Endothelial cell of umbilical vein (primary cell): ENCODE data around the gene PKD2L1. TPM values are rescaled to one million over a fixed set of nuclear protein-coding genes. Genes with fewer than 3 reads are reported as not detected.

ENCODE experiments used
- BruUV-seq: library from RNA; stranded (reverse); fragments of 400-500 nt; replicated peaks from 2 replicates; lab custom pipeline; 2021; lab: Mats Ljungman, UMichigan
- CTCF ChIA-PET: fragments of 300-600, 350-600 bp; sonication (Branson Sonifier 250); formaldehyde crosslinking; loops from one replicate; lab custom pipeline; 2021; ENCODE audit warnings: antibody characterized with exemption, inconsistent platforms; lab: Charles Lee
- POLR2A ChIA-PET: fragments of 300-600, 350-600 bp; sonication (Branson Sonifier 250); formaldehyde crosslinking; loops from one replicate; lab custom pipeline; 2021; ENCODE audit warnings: antibody characterized with exemption, inconsistent platforms; lab: Charles Lee
- DNase-seq: peaks from one replicate; pipeline ENCODE4 v3.0.0-alpha.2; 2011; ENCODE audit warnings: low read depth, low spot score
- FAIRE-seq: peaks from 2 replicates; lab custom pipeline; 2011; peaks lifted over from hg19 to GRCh38; lab: Jason Lieb, UNC
- H2AFZ ChIP-seq: 2 replicates; pipeline ENCODE4 v1.6.0; 2012; ENCODE audit warnings: low read depth, low read length, control low read depth, inconsistent platforms
- H3K27ac ChIP-seq: 2 replicates; pipeline ENCODE4 v1.5.1; 2011; ENCODE audit warnings: low read depth, mild to moderate bottlenecking, control low read depth, low read length, moderate library complexity; ENCODE audit not compliant: insufficient read depth
- H3K27me3 ChIP-seq, 2 experiments: 2 replicates each; pipeline versions ENCODE4 v1.6.0 to v1.6.1; 2011; ENCODE audit warnings: low read length in 2 of 2, mixed read lengths in 1 of 2; ENCODE audit not compliant: control insufficient read depth in 2 of 2, insufficient read depth in 2 of 2
- H3K36me3 ChIP-seq, 2 experiments: 2 replicates in 1 of 2; 3 replicates in 1 of 2; pipeline ENCODE4 v1.5.1; 2011; ENCODE audit warnings: low read length in 2 of 2, mild to moderate bottlenecking in 1 of 2, moderate library complexity in 1 of 2; ENCODE audit not compliant: control insufficient read depth in 2 of 2, insufficient read depth in 2 of 2; ENCODE audit errors: extremely low read depth in 1 of 2
- H3K4me1 ChIP-seq: 3 replicates; pipeline ENCODE4 v1.5.1; 2011; ENCODE audit warnings: mild to moderate bottlenecking, low read length; ENCODE audit not compliant: control insufficient read depth, insufficient read depth; ENCODE audit errors: extremely low read depth
- H3K4me2 ChIP-seq: 2 replicates; pipeline ENCODE4 v1.6.1; 2011; ENCODE audit warnings: low read length, control low read depth, mixed read lengths; ENCODE audit not compliant: insufficient read depth
- H3K4me3 ChIP-seq, 3 experiments: fragments of 200-600 bp in 1 of 3; sonication (generic), shearing (Covaris generic) in 1 of 3; replicated peaks in 1 of 3; 2 replicates each; pipeline ENCODE4 v1.5.1; 2011 to 2016; ENCODE audit warnings: control low read depth in 3 of 3, low read length in 3 of 3, mild to moderate bottlenecking in 2 of 3, inconsistent platforms in 1 of 3, low read depth in 1 of 3, moderate library complexity in 1 of 3; ENCODE audit not compliant: insufficient read depth in 1 of 3
- H3K79me2 ChIP-seq: 2 replicates; pipeline ENCODE4 v1.6.0; 2012; ENCODE audit warnings: low read length, inconsistent platforms; ENCODE audit not compliant: control insufficient read depth, insufficient read depth
- H3K9ac ChIP-seq: replicated peaks from 2 replicates; pipeline ENCODE3; 2011; ENCODE audit warnings: low read length, control low read depth; ENCODE audit not compliant: insufficient read depth; ENCODE audit errors: extremely low read depth
- H3K9me1 ChIP-seq: replicated peaks from 3 replicates; pipeline ENCODE4 v1.6.0; 2011; ENCODE audit warnings: mild to moderate bottlenecking, low read length; ENCODE audit not compliant: control insufficient read depth, insufficient read depth; ENCODE audit errors: extremely low read depth
- H3K9me3 ChIP-seq: replicated peaks from 2 replicates; pipeline ENCODE4 v1.5.1; 2012; ENCODE audit warnings: low read length, inconsistent platforms; ENCODE audit not compliant: control insufficient read depth, insufficient read depth
- H4K20me1 ChIP-seq: replicated peaks from 2 replicates; pipeline ENCODE3; 2011; ENCODE audit warnings: mild to moderate bottlenecking, low read length; ENCODE audit not compliant: control insufficient read depth, insufficient read depth; ENCODE audit errors: extremely low read depth
- CTCF ChIP-seq, 2 donors: IDR thresholded peaks; 1 replicate in 1 of 2; 2 replicates in 1 of 2; pipeline ENCODE4 v1.5.1; 2011; ENCODE audit warnings: low read length in 2 of 2, mild to moderate bottlenecking in 2 of 2, moderate library complexity in 2 of 2, control low read depth in 1 of 2, inconsistent platforms in 1 of 2, low read depth in 1 of 2; ENCODE audit not compliant: insufficient read depth in 1 of 2; ENCODE audit errors: extremely low read depth in 1 of 2
- EZH2 ChIP-seq: IDR thresholded peaks from 2 replicates; pipeline ENCODE4 v1.6.1; 2012; ENCODE audit warnings: borderline replicate concordance, low read depth, mild to moderate bottlenecking, moderate library complexity, low read length, inconsistent platforms; ENCODE audit not compliant: severe bottlenecking
- FOS ChIP-seq: IDR thresholded peaks from 2 replicates; pipeline ENCODE4 v1.6.1; 2011; ENCODE audit warnings: mild to moderate bottlenecking, low read length, moderate library complexity, borderline replicate concordance; ENCODE audit not compliant: insufficient read depth
- GATA2 ChIP-seq: IDR thresholded peaks from 2 replicates; pipeline ENCODE4 v1.7.0; 2011; ENCODE audit warnings: low read depth, mild to moderate bottlenecking, moderate library complexity, mixed read lengths, low read length; ENCODE audit not compliant: insufficient read length, insufficient read depth
- JUN ChIP-seq: IDR thresholded peaks from 2 replicates; pipeline ENCODE4 v1.6.1; 2011; ENCODE audit warnings: borderline replicate concordance, low read depth; ENCODE audit not compliant: insufficient read length, insufficient read depth
- MAX ChIP-seq: IDR thresholded peaks from 2 replicates; pipeline ENCODE4 v1.6.1; 2011; ENCODE audit not compliant: insufficient read depth, insufficient read length
- MYC ChIP-seq: IDR thresholded peaks from one replicate; pipeline ENCODE4 v1.6.1; 2011; ENCODE audit warnings: mild to moderate bottlenecking, low read depth, low read length
- POLR2A ChIP-seq: IDR thresholded peaks from 2 replicates; pipeline ENCODE4 v1.6.1; 2012; ENCODE audit warnings: low read depth, mild to moderate bottlenecking, control low read depth, low read length
- POLR2AphosphoS5 ChIP-seq: IDR thresholded peaks from 2 replicates; pipeline ENCODE4 v1.6.1; 2012; ENCODE audit warnings: low read depth, mild to moderate bottlenecking, control low read depth, low read length, moderate library complexity; ENCODE audit not compliant: insufficient read depth
- dilution Hi-C: fragments of 300-500 bp; cut with MboI; formaldehyde crosslinking; loops from one replicate; pipeline ENCODE4 v1.15.0; 2019; ENCODE audit warnings: low sequenced_read_pairs; ENCODE audit not compliant: extremely low pct_ligation_motif_present
- intact Hi-C: fragments of 100-400 bp; cut with micrococcal nuclease; formaldehyde crosslinking; loops from one replicate; pipeline ENCODE4 v1.10.0; 2022
- polyA plus RNA-seq, 4 experiments: library from polyadenylated mRNA; depleted of rRNA in 3 of 4; stranded (reverse) in 3 of 4; unstranded in 1 of 4; fragments of >200 nt; gene quantifications; 2 replicates each; pipeline versions ENCODE4 v1.2.1 to v1.2.3, GENCODE V29; 2011 to 2012; ENCODE audit warnings: missing spikeins in 1 of 4
- total RNA-seq: library from RNA; stranded (reverse); gene quantifications from 2 replicates; pipeline ENCODE4 v1.2.3, GENCODE V29; 2021

Gene PKD2L1
- total and polyA plus RNA-seq, 2 donors (not counting 3 experiments of a cell fraction or from before 2014, with no cell fraction given): not detected

GRCh38 chr10:100345570-100346330 lies 15.7 kb upstream of the PKD2L1 start:
- Histone ChIP-seq H3K4me1 (peaks cover 35% of the 10 kb centered on the region), H3K79me2 (peaks cover 38% of the 10 kb centered on the region), H3K9ac (peak overlapping the region; percentile 16), H2AFZ (peak overlapping the region; percentile 39), H3K9me3 (no peaks in the 10 kb centered on the region), H3K4me3 (peak overlapping the region; percentile 24 to 85 (median 85)), H3K4me2 (peak overlapping the region; percentile 74), H3K36me3 (peaks cover 4 to 8% of the 10 kb centered on the region in 2 experiments), H3K27ac (peak overlapping the region; percentile 48), H3K9me1 (no peaks in the 10 kb centered on the region), H3K27me3 (no peaks in the 10 kb centered on the region), H4K20me1 (peaks cover 6% of the 10 kb centered on the region)
- intact Hi-C loops: loop anchor here (2.0 to 5.0 kb wide), 2 partner anchors 19 to 58 kb away; partner anchors contain the start of gene BLOC1S2
- POLR2A ChIA-PET: interaction anchor here (0.6 to 2.1 kb wide), 3 partner anchors 25 to 605 kb away, joined by 3 to 17 read pairs (median 4); no protein-coding TSS in a partner anchor
- BruUV-seq: TSS peak; percentile 66
- FAIRE-seq (peak; percentile 79), DNase-seq (no peak)
- CTCF ChIA-PET: interaction anchor here (0.8 to 6.4 kb wide), 17 partner anchors 8 to 533 kb away, joined by 3 to 106 read pairs (median 5); no protein-coding TSS in a partner anchor
- no peak for TF ChIP-seq EZH2
- TF ChIP-seq POLR2A: no peak
- peak; percentile 3 for TF ChIP-seq POLR2AphosphoS5
- no peak for TF ChIP-seq MYC
- dilution Hi-C loops: no loop called here

- intact Hi-C loops (no loop called here), dilution Hi-C loops (no loop called here)
- Histone ChIP-seq H3K9ac (no peak overlapping the region), H3K27me3 (no peaks in the 10 kb centered on the region), H3K36me3 (peaks cover 0 to under 1% of the 10 kb centered on the region in 2 experiments), H2AFZ (no peak overlapping the region), H3K9me1 (no peaks in the 10 kb centered on the region), H3K4me3 (no peak overlapping the region), H3K79me2 (peaks cover 24% of the 10 kb centered on the region), H4K20me1 (no peaks in the 10 kb centered on the region), H3K4me2 (no peak overlapping the region), H3K9me3 (no peaks in the 10 kb centered on the region), H3K4me1 (peaks cover 21% of the 10 kb centered on the region), H3K27ac (no peak overlapping the region)
- no peak for TF ChIP-seq CTCF (IDR thresholded peaks at IDR 0.05; ENCODE audit: extremely low read depth in 1 of 2, insufficient read depth in 1 of 2, low read depth in 1 of 2, low read length in 2 of 2)
- no peak for TF ChIP-seq POLR2AphosphoS5
- no peak for TF ChIP-seq GATA2
- no peak for TF ChIP-seq POLR2A
- no peak for TF ChIP-seq MAX
- TF ChIP-seq FOS: no peak
- TF ChIP-seq MYC: no peak
- TF ChIP-seq EZH2: no peak
- TF ChIP-seq JUN: no peak
- ChIA-PET POLR2A (interaction anchor here (0.6 to 0.7 kb wide), 2 partner anchors 32 to 565 kb away, joined by 3 read pairs; no protein-coding TSS in a partner anchor), CTCF (interaction anchor here (1.2 to 6.4 kb wide), 8 partner anchors 23 to 174 kb away, joined by 3 to 106 read pairs (median 10); no protein-coding TSS in a partner anchor)
- DNase-seq (no peak), FAIRE-seq (no peak)
- no TSS peak for BruUV-seq
These were observed 14.3 kb upstream of the PKD2L1 start for GRCh38 chr10:100344241-100344788.
